Upper lobe of left lung (tissue), 4 donors: Measurements from ENCODE around the gene CAMK1G.

Experiments
- POLR2A ChIP-seq, 4 donors: fragments of 450-650 bp; IDR thresholded peaks; one replicate each; pipeline ENCODE4 v1.5.1; 2016 to 2017; ENCODE audit warnings: antibody characterized with exemption in 4 of 4, mild to moderate bottlenecking in 2 of 4
- POLR2AphosphoS5 ChIP-seq, 2 donors: sonication (generic); formaldehyde crosslinking; IDR thresholded peaks; one replicate each; pipeline ENCODE4 v1.5.1; 2017; ENCODE audit warnings: antibody characterized with exemption in 2 of 2
- TF ChIP-seq, protein P1 (sequence below), 6 experiments: fragments of 450-650 bp in 4 of 6; fragments of 200-600 bp in 2 of 6; sonication (generic) in 2 of 6; IDR thresholded peaks; one replicate each; pipeline ENCODE4 v1.5.1; 2016 to 2019; ENCODE audit warnings: antibody characterized with exemption in 6 of 6

DNA sequence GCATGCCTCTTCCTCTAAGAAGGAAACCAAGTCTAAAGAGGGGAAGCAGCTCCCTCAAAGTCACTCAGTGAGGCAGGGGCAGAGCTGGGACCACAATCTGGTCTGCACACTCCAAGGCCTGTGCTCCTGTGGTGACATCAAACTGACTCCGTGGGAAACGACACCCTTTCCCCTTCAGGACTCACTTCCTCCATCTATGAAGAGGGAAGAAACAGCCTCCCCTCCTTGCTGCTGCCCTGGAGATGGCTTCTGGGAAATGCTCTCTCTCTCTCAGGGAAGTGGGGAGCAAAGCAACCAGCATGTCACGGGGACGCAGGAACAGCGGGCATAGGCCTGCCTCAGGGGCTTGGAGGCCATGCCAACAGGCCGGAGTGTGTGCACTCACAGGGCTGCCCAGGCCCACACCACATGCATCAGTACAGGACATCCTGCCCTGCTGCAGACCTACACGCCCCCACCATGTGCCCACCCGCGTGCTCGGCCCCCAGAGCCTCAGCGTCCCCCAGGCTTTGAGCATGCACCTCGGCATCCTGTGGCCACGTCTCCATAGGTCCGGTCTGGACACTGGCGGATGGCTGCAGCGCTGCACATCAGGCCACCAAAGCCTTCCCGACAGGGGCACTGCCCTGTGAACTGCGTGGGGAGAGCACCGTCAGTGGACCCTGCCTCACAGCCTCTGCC lies 43.0 kb downstream of the CAMK1G start:
- TF ChIP-seq, protein P1, sequence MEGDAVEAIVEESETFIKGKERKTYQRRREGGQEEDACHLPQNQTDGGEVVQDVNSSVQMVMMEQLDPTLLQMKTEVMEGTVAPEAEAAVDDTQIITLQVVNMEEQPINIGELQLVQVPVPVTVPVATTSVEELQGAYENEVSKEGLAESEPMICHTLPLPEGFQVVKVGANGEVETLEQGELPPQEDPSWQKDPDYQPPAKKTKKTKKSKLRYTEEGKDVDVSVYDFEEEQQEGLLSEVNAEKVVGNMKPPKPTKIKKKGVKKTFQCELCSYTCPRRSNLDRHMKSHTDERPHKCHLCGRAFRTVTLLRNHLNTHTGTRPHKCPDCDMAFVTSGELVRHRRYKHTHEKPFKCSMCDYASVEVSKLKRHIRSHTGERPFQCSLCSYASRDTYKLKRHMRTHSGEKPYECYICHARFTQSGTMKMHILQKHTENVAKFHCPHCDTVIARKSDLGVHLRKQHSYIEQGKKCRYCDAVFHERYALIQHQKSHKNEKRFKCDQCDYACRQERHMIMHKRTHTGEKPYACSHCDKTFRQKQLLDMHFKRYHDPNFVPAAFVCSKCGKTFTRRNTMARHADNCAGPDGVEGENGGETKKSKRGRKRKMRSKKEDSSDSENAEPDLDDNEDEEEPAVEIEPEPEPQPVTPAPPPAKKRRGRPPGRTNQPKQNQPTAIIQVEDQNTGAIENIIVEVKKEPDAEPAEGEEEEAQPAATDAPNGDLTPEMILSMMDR (IDR thresholded peaks at IDR 0.05), result no peak
- no peak for TF ChIP-seq POLR2A (IDR thresholded peaks at IDR 0.05)
- no peak for TF ChIP-seq POLR2AphosphoS5 (IDR thresholded peaks at IDR 0.05)
